A673 (cell line): ENCODE data around the gene RASA4B. TPM values are rescaled to one million over a fixed set of nuclear protein-coding genes. Genes with fewer than 3 reads are reported as not detected.
A peak's percentile ranks its signal among the peaks of the same experiment; 100 is the strongest.

Source experiments
- BruUV-seq: library from RNA; stranded (reverse); fragments of 400-500 nt; replicated peaks from 2 replicates; lab custom pipeline; 2021; lab: Mats Ljungman, UMichigan
- CTCF ChIA-PET: fragments of 300-600 bp; sonication (Branson Sonifier 250); formaldehyde crosslinking; loops from one replicate; lab custom pipeline; 2022; ENCODE audit warnings: antibody characterized with exemption; lab: Charles Lee
- POLR2A ChIA-PET: fragments of 300-600 bp; sonication (Branson Sonifier 250); formaldehyde crosslinking; loops from one replicate; lab custom pipeline; 2022; ENCODE audit warnings: antibody characterized with exemption; ENCODE audit not compliant: low non-redundant PET; lab: Charles Lee
- DNase-seq: peaks from one replicate; pipeline ENCODE4 v3.0.0-alpha.2; 2015; ENCODE audit warnings: low spot score
- H3K27ac ChIP-seq: fragments of 200-600 bp; sonication (generic); 2 replicates; pipeline ENCODE4 v1.5.1; 2016; ENCODE audit warnings: mixed run types, low read depth, mild to moderate bottlenecking, mixed read lengths, antibody characterized with exemption, low read length; ENCODE audit not compliant: poor library complexity, severe bottlenecking
- H3K27me3 ChIP-seq: fragments of 200-600 bp; sonication (generic); replicated peaks from 2 replicates; pipeline ENCODE4 v1.6.1; 2017; ENCODE audit warnings: mixed run types, low read depth, mild to moderate bottlenecking, mixed read lengths, antibody characterized with exemption, low read length; ENCODE audit not compliant: insufficient read depth, poor library complexity
- H3K36me3 ChIP-seq: fragments of 200-600 bp; sonication (generic); 2 replicates; pipeline ENCODE4 v1.6.1; 2016; ENCODE audit warnings: mixed run types, mild to moderate bottlenecking, mixed read lengths, antibody characterized with exemption, low read length; ENCODE audit not compliant: insufficient read depth, poor library complexity, severe bottlenecking
- H3K4me1 ChIP-seq: fragments of 200-600 bp; sonication (generic); 2 replicates; pipeline ENCODE4 v1.6.1; 2017; ENCODE audit warnings: mixed run types, mild to moderate bottlenecking, mixed read lengths, antibody characterized with exemption, low read length; ENCODE audit not compliant: insufficient read depth, poor library complexity, severe bottlenecking
- H3K4me3 ChIP-seq: fragments of 200-600 bp; sonication (generic); 2 replicates; pipeline ENCODE4 v1.5.1; 2016; ENCODE audit warnings: low read depth, mixed run types, mild to moderate bottlenecking, mixed read lengths, low read length; ENCODE audit not compliant: poor library complexity, severe bottlenecking
- H3K9me3 ChIP-seq: fragments of 200-600 bp; sonication (generic); 2 replicates; pipeline ENCODE4 v1.6.1; 2016; ENCODE audit warnings: mixed run types, low read depth, mild to moderate bottlenecking, mixed read lengths, antibody characterized with exemption, low read length; ENCODE audit not compliant: poor library complexity, severe bottlenecking
- EZH2 ChIP-seq: fragments of 200-600 bp; sonication (generic); IDR thresholded peaks from 2 replicates; pipeline ENCODE4 v1.6.1; 2017; ENCODE audit warnings: borderline replicate concordance, low read depth, mild to moderate bottlenecking, mixed read lengths, antibody characterized with exemption, low read length; ENCODE audit not compliant: poor library complexity, severe bottlenecking
- intact Hi-C: fragments of 100-400 bp; cut with micrococcal nuclease; formaldehyde crosslinking; loops from one replicate; pipeline ENCODE4 v1.10.0; 2022; ENCODE audit not compliant: unreplicated experiment
- total RNA-seq: library from RNA; stranded (reverse); gene quantifications from 2 replicates; pipeline ENCODE4 v1.2.3, GENCODE V29; 2021
- TF ChIP-seq, protein P1 (sequence below): fragments of 300-800, 200-600 bp; sonication (generic); conservative IDR thresholded peaks from 2 replicates; pipeline ENCODE4 v1.5.1; 2017; ENCODE audit warnings: low read depth, mild to moderate bottlenecking, antibody characterized with exemption, low read length, moderate library complexity, mixed read lengths

RASA4B gene
- total RNA-seq, 1 experiment from 2014 or later = 1.8 TPM

DNA sequence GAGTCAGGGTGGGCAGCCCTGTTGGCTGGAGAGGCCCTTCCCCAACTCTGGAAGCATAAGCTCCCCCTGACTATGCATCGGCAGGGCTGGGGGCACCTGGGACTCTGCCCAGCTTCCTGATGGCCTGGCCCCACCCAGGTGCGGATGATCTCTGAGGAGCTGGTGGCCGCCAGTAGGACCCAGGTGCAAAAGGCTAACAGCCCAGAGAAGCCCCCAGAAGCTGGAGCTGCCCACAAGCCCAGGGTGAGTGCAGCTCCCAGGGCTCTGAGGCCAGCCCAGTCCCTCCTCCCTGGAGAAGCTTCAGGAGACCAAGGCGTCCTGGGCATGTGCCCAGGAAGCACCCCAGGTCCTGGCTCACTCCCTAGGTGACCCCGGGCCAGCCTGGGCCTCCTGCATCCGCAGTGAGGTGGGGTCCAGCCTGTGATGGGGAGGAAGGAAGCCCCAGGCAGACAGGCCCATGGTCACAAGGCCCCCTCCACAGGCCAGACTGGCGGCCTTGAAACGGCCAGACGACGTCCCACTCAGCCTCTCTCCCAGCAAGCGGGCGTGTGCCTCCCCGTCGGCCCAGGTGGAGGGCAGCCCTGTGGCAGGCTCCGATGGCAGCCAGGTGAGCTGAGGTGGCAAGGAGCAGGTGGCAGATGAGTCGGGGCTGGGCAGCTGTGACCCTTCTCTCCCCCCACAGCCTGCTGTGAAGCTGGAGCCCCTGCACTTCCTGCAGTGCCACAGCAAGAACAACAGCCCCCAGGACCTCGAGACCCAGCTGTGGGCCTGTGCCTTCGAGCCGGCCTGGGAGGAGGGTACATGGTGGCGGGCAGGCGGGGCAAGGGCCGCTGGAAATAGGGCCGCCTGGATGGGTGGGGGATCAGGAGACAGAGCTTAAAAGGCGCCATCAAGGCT lies 49.7 kb downstream of the RASA4B start:
- intact Hi-C loops = no loop called here
- POLR2A ChIA-PET = no interaction called here
- H3K27me3 ChIP-seq = no peaks in the 10 kb centered on the region
- peaks cover 18% of the 10 kb centered on the region for H3K36me3 ChIP-seq
- H3K27ac ChIP-seq = no peak overlapping the region
- DNase-seq = no peak
- no peak overlapping the region for H3K4me3 ChIP-seq
- no TSS peak for BruUV-seq
- TF ChIP-seq, protein P1, sequence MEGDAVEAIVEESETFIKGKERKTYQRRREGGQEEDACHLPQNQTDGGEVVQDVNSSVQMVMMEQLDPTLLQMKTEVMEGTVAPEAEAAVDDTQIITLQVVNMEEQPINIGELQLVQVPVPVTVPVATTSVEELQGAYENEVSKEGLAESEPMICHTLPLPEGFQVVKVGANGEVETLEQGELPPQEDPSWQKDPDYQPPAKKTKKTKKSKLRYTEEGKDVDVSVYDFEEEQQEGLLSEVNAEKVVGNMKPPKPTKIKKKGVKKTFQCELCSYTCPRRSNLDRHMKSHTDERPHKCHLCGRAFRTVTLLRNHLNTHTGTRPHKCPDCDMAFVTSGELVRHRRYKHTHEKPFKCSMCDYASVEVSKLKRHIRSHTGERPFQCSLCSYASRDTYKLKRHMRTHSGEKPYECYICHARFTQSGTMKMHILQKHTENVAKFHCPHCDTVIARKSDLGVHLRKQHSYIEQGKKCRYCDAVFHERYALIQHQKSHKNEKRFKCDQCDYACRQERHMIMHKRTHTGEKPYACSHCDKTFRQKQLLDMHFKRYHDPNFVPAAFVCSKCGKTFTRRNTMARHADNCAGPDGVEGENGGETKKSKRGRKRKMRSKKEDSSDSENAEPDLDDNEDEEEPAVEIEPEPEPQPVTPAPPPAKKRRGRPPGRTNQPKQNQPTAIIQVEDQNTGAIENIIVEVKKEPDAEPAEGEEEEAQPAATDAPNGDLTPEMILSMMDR = no peak
- TF ChIP-seq EZH2 = no peak
- H3K4me1 ChIP-seq = peaks cover 14% of the 10 kb centered on the region
- CTCF ChIA-PET = no interaction called here
- H3K9me3 ChIP-seq = no peaks in the 10 kb centered on the region

DNA sequence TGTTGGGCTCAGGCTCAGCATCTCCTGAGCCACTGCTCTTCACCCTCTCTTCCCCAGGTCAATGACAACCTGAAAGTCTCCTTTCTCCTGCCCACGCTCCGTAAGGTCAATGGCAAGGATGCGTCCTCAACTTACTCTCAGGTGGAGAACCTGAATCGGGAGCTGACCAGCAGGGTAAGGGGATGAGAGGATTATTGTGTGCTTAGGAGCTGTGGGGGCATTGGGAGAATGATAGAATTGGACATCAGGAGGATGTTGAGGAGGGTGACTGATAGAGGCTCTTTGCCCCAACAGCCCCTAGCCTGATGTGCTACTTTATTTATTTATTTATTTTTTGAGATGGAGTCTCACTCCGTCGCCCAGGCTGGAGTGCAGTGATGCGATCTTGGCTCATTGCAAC lies 51.5 kb downstream of the RASA4B start:
- H3K27ac ChIP-seq = peak overlapping the region; percentile 85
- no peak for TF ChIP-seq EZH2
- TF ChIP-seq, protein P1 = no peak
- no TSS peak for BruUV-seq
- POLR2A ChIA-PET = no interaction called here
- H3K4me1 ChIP-seq = peaks cover 14% of the 10 kb centered on the region
- H3K9me3 ChIP-seq = no peaks in the 10 kb centered on the region
- no peaks in the 10 kb centered on the region for H3K27me3 ChIP-seq
- H3K4me3 ChIP-seq = peak overlapping the region; percentile 96
- intact Hi-C loops = no loop called here
- DNase-seq = no peak
- CTCF ChIA-PET = no interaction called here
- peaks cover 10% of the 10 kb centered on the region for H3K36me3 ChIP-seq

DNA sequence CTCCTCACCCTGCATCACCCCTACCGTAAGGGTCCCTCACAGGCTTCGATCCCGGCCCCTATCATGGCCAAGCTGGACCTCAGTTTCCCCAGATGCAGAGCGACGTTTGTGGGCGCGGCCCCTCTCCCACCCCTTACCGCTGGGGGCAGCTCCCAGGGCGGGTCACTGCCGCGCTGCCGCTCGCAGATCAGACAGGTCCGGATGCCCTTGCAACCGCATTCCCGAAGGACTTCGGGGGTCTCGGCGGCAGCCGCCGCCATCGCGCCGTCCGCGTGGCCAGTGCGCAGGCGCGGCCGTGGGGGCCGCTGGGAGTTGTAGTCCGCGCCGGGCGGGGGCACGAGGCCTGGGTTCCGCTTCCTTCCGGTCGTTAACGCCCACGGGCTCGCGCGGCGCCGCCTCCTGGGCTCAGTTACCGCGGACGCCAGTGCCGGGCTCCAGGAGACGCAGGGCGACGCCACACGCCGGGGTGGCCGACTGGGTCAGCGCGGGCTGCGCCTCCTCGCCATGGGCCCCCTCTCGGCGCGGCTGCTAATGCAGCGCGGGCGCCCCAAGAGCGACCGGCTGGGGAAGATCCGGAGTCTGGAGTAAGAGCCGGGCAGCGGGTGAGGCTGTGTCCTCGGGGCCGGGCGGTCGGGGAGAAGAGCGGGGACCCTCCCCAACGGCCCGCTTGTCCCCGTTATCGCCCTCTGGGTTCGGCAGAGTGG lies 52.8 kb downstream of the RASA4B start, which contains the start of the genes ALKBH4 and LRWD1:
Gene ALKBH4 (minus strand): TSS at position 287 of the 704 bp plus-strand sequence. CDS start 27 bp downstream, at position 260.
Gene LRWD1 (plus strand): TSS at position 408 of the 704 bp plus-strand sequence. CDS start 97 bp downstream, at position 505.
- intact Hi-C loops = no loop called here
- POLR2A ChIA-PET = no interaction called here

More for the DNA sequence above, 52.8 kb downstream of the RASA4B start, which contains the start of the genes ALKBH4 and LRWD1:
- peak within 1 kb of the TSS; percentile 85 for H3K27ac ChIP-seq
- CTCF ChIA-PET = no interaction called here
- H3K4me3 ChIP-seq = peak within 1 kb of the TSS; percentile 96
- no peaks in the 10 kb centered on the region for H3K9me3 ChIP-seq
- TF ChIP-seq, protein P1 = 0 out of 2 replicates have a peak, but pooled peaks have one; percentile 28
- TF ChIP-seq EZH2 = no peak
- DNase-seq = peak; percentile 96
- H3K36me3 ChIP-seq = peaks cover 8% of the 10 kb centered on the region
- H3K4me1 ChIP-seq = peaks cover 14% of the 10 kb centered on the region
- no TSS peak for BruUV-seq
- no peaks in the 10 kb centered on the region for H3K27me3 ChIP-seq
